DND-41 (cell line): ENCODE data around the gene RASD2.

ENCODE experiments used
- ATAC-seq: fragments of 200-7000 bp; cut with Tn5 transposase; 3 replicates; pipeline ENCODE4 v1.9.1; 2021; ENCODE audit warnings: low read depth; ENCODE audit not compliant: insufficient read depth
- DNase-seq: peaks from one replicate; pipeline ENCODE4 v3.0.0-alpha.2; 2020
- H2AFZ ChIP-seq: 2 replicates; pipeline ENCODE4 v1.6.0; 2012; ENCODE audit warnings: low read depth, low read length
- H3K27ac ChIP-seq: 2 replicates; pipeline ENCODE4 v1.5.1; 2012; ENCODE audit warnings: low read length, inconsistent platforms
- H3K27me3 ChIP-seq: fragments of 200-600 bp; sonication (generic); 2 replicates; pipeline ENCODE4 v1.6.0; 2012; ENCODE audit warnings: low read length, mild to moderate bottlenecking, inconsistent platforms; ENCODE audit not compliant: insufficient read depth, poor library complexity
- H3K36me3 ChIP-seq: 2 replicates; pipeline ENCODE4 v1.5.1; 2012; ENCODE audit warnings: low read length, inconsistent platforms; ENCODE audit not compliant: insufficient read depth
- H3K4me1 ChIP-seq: 2 replicates; pipeline ENCODE4 v1.5.1; 2012; ENCODE audit warnings: mild to moderate bottlenecking, low read length; ENCODE audit not compliant: insufficient read depth
- H3K4me2 ChIP-seq: 2 replicates; pipeline ENCODE4 v1.6.0; 2012; ENCODE audit warnings: mild to moderate bottlenecking, moderate library complexity, low read length, inconsistent platforms; ENCODE audit not compliant: insufficient read depth
- H3K4me3 ChIP-seq, 2 experiments: fragments of 200-600 bp in 1 of 2; shearing (Covaris generic) in 1 of 2; 2 replicates each; pipeline ENCODE4 v1.5.1; 2012 to 2016; ENCODE audit warnings: inconsistent platforms in 2 of 2, low read length in 2 of 2, mild to moderate bottlenecking in 2 of 2, low read depth in 1 of 2, moderate library complexity in 1 of 2
- H3K79me2 ChIP-seq: 2 replicates; pipeline ENCODE4 v1.6.0; 2012; ENCODE audit warnings: low read length, inconsistent platforms; ENCODE audit not compliant: insufficient read depth
- H3K9ac ChIP-seq: 2 replicates; pipeline ENCODE4 v1.6.0; 2012; ENCODE audit warnings: low read depth, mild to moderate bottlenecking, inconsistent platforms, low read length, moderate library complexity
- H3K9me3 ChIP-seq: 2 replicates; pipeline ENCODE4 v1.5.1; 2012; ENCODE audit warnings: low read length, moderate library complexity, mild to moderate bottlenecking, inconsistent platforms; ENCODE audit not compliant: insufficient read depth, severe bottlenecking
- H4K20me1 ChIP-seq: 2 replicates; pipeline ENCODE4 v1.6.0; 2012; ENCODE audit warnings: low read length; ENCODE audit not compliant: insufficient read depth
- EZH2 ChIP-seq: IDR thresholded peaks from 3 replicates; pipeline ENCODE4 v1.6.1; 2012; ENCODE audit warnings: borderline replicate concordance, low read depth, mild to moderate bottlenecking, moderate library complexity, low read length, inconsistent platforms; ENCODE audit not compliant: severe bottlenecking
- TF ChIP-seq, protein P1 (sequence below): IDR thresholded peaks from 2 replicates; pipeline ENCODE4 v1.5.1; 2012; ENCODE audit warnings: borderline replicate concordance, low read length, moderate library complexity, mild to moderate bottlenecking; ENCODE audit not compliant: poor library complexity, severe bottlenecking; ENCODE audit errors: extremely low read depth

RASD2 gene

DNA sequence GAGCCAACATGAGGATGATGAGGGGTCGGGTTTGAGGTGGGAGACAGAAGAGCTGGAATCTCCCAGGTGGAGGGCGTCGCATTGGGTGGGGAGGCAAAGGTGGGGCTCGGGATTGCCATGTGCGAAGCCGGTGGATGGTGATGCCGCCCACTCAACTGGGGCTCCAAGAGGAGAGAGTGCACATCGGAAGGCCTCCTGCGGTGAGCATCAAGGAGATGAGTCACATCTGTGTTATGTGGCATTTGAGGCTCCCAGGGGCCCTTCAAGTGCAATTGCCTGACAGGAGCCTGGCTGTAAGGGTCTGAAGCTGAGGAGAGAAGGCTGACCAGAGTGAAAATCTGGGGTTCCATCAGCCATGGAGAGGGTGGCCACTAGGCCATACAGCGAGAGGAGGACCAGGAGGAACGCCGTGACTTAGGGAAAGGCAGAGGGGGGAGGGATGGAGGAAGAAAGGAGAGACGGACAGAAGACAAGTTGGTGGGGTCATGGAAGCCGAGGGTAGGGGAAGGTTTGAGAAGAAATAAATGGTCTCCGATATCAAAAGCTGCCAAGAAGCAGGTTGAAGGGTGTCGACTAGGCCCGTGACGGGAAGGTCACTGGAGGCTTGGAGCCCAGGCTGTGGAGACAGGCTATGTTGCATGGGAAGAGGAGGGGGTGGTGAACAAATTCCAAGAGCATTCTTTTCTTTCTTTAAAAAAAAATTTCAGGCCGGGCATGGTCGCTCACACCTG is 21.3 kb downstream of the RASD2 start:
- Histone ChIP-seq H3K4me2 (no peak overlapping the region), H3K27ac (no peak overlapping the region)
- peak; percentile 17 for DNase-seq

DNA sequence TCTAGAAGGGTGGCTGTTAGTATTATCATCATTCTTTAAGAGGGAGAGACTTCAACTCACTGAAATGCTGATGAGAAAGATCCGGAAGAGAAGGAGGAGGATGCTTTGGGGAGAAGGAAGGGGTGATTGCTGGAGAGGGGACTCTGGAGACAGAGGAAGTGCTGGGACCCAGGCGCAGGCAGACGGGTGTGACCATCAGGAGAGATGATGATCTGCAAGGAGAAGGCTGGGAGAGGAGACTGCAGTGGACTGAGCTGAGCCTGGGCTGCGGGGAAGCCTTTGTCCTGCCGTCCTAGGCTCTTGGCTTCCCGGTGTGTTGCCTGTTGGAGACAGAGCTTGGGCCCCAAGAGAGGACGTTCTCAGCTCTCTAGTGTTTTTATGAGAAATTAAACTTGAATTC is 22.6 kb downstream of the RASD2 start:
- Histone ChIP-seq H3K79me2 (no peaks in the 10 kb centered on the region), H2AFZ (no peak overlapping the region), H4K20me1 (no peaks in the 10 kb centered on the region; the same call in 1 of the 2 replicates), H3K9ac (no peak overlapping the region), H3K4me3 (no peak overlapping the region), H3K36me3 (no peaks in the 10 kb centered on the region), H3K27me3 (no peaks in the 10 kb centered on the region), H3K4me2 (no peak overlapping the region), H3K27ac (no peak overlapping the region), H3K4me1 (no peaks in the 10 kb centered on the region), H3K9me3 (no peaks in the 10 kb centered on the region)
- ATAC-seq (no peak), DNase-seq (no peak)
- TF ChIP-seq, protein P1, sequence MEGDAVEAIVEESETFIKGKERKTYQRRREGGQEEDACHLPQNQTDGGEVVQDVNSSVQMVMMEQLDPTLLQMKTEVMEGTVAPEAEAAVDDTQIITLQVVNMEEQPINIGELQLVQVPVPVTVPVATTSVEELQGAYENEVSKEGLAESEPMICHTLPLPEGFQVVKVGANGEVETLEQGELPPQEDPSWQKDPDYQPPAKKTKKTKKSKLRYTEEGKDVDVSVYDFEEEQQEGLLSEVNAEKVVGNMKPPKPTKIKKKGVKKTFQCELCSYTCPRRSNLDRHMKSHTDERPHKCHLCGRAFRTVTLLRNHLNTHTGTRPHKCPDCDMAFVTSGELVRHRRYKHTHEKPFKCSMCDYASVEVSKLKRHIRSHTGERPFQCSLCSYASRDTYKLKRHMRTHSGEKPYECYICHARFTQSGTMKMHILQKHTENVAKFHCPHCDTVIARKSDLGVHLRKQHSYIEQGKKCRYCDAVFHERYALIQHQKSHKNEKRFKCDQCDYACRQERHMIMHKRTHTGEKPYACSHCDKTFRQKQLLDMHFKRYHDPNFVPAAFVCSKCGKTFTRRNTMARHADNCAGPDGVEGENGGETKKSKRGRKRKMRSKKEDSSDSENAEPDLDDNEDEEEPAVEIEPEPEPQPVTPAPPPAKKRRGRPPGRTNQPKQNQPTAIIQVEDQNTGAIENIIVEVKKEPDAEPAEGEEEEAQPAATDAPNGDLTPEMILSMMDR, result no peak
- TF ChIP-seq EZH2, result no peak

More for the DNA sequence above, 21.3 kb downstream of the RASD2 start:
- ATAC-seq, result peak; percentile 73; the same call in 2 of the 3 replicates
- H3K79me2 ChIP-seq, result no peaks in the 10 kb centered on the region
- H3K27me3 ChIP-seq, result no peaks in the 10 kb centered on the region
- TF ChIP-seq, protein P1, result no peak
- no peak for TF ChIP-seq EZH2
- no peaks in the 10 kb centered on the region; the same call in 1 of the 2 replicates for H4K20me1 ChIP-seq
- no peaks in the 10 kb centered on the region for H3K9me3 ChIP-seq
- no peaks in the 10 kb centered on the region for H3K4me1 ChIP-seq
- H3K4me3 ChIP-seq, result no peak overlapping the region
- H3K36me3 ChIP-seq, result no peaks in the 10 kb centered on the region
- no peak overlapping the region for H2AFZ ChIP-seq
- no peak overlapping the region for H3K9ac ChIP-seq

DNA sequence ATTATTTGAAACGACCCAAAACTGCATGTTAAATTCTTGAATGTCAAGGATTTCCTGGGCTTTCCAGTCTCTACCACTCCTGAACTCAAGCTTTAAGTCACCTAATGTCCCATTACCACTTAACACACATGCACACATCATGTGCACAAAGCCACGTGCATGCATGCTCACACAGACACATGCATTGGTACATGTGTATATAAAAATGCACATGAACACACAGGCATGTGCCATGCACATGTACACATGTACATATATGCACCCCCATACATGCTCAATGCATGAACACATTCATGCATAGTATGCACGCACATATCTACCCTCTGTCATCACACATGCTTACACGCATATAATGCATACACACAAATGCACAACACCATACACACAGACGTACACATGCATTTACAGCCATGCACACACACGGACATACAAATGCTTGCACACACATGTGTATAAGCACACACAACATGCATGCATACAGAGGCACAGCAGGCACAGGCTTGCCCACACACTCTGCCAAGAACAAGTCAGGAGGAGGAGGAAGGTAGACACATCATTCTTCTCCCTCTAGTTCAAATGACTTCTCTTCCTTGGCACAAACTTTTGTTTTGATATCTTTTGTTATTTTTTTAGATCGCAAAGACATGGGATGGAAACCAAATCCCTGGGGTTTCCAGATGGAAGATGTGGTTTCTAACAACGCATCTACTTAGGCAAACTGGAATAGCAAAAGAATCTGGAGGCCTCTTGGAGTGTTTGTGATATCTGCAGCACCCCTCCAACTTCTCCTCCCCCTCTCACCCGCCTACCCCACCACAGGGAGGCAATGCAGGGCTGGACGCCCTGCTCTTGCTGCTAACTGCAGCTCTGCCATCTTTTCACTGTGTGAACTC is 24.6 kb downstream of the RASD2 start:
- no peak overlapping the region for H2AFZ ChIP-seq
- H4K20me1 ChIP-seq, result peaks cover 7% of the 10 kb centered on the region; the same call in 1 of the 2 replicates
- TF ChIP-seq, protein P1, result no peak
- no peak for TF ChIP-seq EZH2
- no peaks in the 10 kb centered on the region for H3K4me1 ChIP-seq
- no peak overlapping the region for H3K4me2 ChIP-seq
- no peaks in the 10 kb centered on the region for H3K36me3 ChIP-seq
- no peak overlapping the region for H3K27ac ChIP-seq
- DNase-seq, result no peak
- H3K27me3 ChIP-seq, result no peaks in the 10 kb centered on the region
- H3K4me3 ChIP-seq, result no peak overlapping the region
- no peak for ATAC-seq
- H3K9me3 ChIP-seq, result no peaks in the 10 kb centered on the region
- H3K9ac ChIP-seq, result no peak overlapping the region
- no peaks in the 10 kb centered on the region for H3K79me2 ChIP-seq
